Measurements from ENCODE around the gene PATL1.

PATL1 gene

GRCh38 chr11:59598961-59599360 is 69.9 kb downstream of the PATL1 start:
- TF ChIP-seq CTCF (IDR thresholded peaks at IDR 0.05; ENCODE audit: control insufficient read depth, insufficient read depth, low read depth, low read length, missing control alignments) = no peak
- DNase-seq (ENCODE audit: low read depth) = no peak

More at GRCh38 chr11:59598961-59599360, 69.9 kb downstream of the PATL1 start:
- no peak overlapping the region for H3K4me3 ChIP-seq (ENCODE audit: control insufficient read depth, low read depth, low read length)
